Measurements from ENCODE around the gene SPART.

GRCh38 chr13:36339600-36340155 is 6.5 kb downstream of the SPART start:
- TF ChIP-seq, protein P1, sequence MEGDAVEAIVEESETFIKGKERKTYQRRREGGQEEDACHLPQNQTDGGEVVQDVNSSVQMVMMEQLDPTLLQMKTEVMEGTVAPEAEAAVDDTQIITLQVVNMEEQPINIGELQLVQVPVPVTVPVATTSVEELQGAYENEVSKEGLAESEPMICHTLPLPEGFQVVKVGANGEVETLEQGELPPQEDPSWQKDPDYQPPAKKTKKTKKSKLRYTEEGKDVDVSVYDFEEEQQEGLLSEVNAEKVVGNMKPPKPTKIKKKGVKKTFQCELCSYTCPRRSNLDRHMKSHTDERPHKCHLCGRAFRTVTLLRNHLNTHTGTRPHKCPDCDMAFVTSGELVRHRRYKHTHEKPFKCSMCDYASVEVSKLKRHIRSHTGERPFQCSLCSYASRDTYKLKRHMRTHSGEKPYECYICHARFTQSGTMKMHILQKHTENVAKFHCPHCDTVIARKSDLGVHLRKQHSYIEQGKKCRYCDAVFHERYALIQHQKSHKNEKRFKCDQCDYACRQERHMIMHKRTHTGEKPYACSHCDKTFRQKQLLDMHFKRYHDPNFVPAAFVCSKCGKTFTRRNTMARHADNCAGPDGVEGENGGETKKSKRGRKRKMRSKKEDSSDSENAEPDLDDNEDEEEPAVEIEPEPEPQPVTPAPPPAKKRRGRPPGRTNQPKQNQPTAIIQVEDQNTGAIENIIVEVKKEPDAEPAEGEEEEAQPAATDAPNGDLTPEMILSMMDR (conservative IDR thresholded peaks at IDR 0.05), result no peak
- TF ChIP-seq ZFX (IDR thresholded peaks at IDR 0.05), result no peak

All from C4-2B (cell line).